ENCODE results near the gene LMNTD1.

- TF ChIP-seq POLR2AphosphoS5 (IDR thresholded peaks at IDR 0.05), result no peak
- TF ChIP-seq, protein P1, sequence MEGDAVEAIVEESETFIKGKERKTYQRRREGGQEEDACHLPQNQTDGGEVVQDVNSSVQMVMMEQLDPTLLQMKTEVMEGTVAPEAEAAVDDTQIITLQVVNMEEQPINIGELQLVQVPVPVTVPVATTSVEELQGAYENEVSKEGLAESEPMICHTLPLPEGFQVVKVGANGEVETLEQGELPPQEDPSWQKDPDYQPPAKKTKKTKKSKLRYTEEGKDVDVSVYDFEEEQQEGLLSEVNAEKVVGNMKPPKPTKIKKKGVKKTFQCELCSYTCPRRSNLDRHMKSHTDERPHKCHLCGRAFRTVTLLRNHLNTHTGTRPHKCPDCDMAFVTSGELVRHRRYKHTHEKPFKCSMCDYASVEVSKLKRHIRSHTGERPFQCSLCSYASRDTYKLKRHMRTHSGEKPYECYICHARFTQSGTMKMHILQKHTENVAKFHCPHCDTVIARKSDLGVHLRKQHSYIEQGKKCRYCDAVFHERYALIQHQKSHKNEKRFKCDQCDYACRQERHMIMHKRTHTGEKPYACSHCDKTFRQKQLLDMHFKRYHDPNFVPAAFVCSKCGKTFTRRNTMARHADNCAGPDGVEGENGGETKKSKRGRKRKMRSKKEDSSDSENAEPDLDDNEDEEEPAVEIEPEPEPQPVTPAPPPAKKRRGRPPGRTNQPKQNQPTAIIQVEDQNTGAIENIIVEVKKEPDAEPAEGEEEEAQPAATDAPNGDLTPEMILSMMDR (IDR thresholded peaks at IDR 0.05), result no peak
- no peak for TF ChIP-seq POLR2A (IDR thresholded peaks at IDR 0.05)
- no peak for TF ChIP-seq EP300 (IDR thresholded peaks at IDR 0.05; ENCODE audit: low read depth)
Measured at GRCh38 chr12:25435431-25435830, 117.7 kb downstream of the LMNTD1 start.

All from transverse colon (tissue), 4 donors.